GM18499 (cell line): ENCODE measurements around the gene PDHX.

Source experiments
- ATAC-seq: cut with Tn5 transposase; IDR thresholded peaks from one replicate; pipeline ENCODE4 v1.9.1; 2021; ENCODE audit warnings: moderate number of reproducible peaks; ENCODE audit not compliant: insufficient read depth, unreplicated experiment

The PDHX gene

DNA sequence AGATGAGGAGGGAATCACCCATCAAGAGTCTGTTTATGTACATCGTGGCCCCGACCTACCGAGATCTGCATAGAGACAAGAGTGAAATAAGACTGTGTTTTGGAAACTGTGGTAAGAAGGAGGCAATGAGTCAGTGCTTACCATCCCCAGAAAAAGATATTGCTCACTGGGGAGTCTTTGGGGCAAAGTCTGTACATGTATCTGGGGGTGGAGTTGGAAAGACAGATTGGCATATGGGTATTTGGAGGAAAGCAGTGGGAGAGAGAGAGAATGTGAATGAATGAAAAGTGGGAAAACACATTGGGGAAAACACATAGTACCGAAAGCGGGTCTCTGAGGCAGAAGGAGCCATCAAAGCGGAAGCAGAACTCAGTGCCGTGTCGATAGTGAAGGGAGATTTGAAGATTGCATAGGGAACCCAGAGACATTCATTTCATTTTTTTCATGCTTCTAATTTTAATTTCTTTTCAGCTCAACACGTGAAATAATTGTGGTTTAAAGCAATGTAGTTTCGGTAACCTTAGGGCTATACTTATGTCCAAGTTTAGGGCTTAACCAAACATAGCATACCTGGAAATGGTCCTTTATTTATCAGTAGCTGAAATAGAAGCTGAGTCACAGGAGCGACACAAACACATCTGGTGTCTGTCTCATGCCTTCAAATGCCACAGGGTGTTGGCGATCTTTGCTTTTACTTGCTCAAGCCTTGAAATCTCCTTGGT is 124.0 kb downstream of the PDHX start:
- ATAC-seq, result peak; percentile 41

DNA sequence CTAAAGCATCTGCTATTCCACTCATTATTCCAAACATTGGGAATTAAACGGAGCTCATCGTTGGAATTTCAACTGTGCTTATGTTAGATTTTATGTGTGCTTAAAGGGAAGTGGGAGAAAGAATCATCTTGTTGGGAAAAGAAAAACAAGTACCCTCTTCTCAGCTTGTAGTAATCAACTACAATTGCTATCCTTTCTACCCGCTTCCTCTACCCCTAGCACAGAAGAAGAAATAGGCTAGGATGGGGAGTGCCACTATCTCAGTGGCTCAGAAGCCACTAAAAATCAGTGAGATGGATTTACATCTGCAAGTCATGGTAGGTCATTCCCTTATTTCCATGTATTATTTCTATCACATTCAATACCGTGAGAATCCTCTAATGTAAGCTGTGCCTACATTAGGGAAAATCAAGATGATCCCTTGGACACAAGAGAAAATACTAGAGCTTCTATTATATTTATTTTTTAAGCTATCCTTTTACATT is 124.7 kb downstream of the PDHX start:
- ATAC-seq, result no peak

DNA sequence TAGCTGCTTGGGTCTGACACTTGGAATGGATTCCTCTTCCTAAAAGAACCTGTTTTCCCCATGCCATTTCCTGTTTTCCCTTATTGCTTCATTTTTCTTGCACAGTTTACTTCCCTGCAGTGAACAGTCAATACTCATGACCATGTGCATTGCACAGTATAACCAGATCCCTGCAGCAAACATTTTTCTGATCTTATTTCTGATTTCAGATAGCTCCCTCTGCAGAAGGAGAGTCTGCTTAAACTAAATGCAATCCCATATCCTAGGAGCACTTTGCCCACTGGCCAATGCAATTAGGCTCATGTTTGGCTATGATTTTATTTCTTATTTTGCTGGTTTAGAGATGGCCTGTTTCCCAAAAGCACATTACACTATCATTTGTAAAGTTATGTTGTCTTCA is 125.8 kb downstream of the PDHX start:
- no peak for ATAC-seq

DNA sequence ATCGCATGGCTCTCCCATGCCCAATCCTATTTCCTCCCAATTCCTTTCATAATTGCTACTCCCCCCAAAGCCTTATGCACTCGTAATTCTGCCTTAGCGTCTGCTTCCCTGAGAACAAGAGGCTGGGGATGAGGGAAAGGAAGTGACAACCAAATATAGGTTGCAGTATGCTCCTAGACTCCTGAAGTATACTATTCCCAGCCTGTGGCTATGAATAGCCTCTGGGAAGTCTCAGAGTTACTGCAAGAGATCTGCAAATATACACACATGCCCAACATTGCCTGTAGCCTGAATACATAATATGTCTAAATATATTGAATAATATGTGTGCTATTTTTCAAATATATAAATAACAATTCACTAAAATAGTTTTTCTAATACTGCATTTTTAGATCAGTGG is 126.5 kb downstream of the PDHX start:
- ATAC-seq, result no peak

DNA sequence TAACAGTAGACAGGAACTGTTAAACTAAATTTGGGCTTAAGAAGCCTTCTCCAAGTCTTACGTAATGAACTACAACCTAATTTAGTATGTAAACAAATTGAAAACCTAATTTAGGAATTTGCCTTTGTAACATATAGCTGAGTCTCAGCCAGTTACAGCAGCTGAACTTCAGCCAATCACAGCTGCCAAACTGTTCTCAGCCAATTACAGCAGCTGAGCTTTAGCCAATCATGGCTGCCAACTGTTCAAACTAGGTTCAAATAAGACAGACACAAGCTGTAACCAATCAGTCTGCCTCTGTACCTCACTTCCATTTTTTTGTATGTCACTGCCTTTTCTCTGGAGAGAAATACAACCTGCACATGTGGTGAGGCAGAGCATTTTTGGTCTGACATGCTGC is 127.5 kb downstream of the PDHX start:
- no peak for ATAC-seq

DNA sequence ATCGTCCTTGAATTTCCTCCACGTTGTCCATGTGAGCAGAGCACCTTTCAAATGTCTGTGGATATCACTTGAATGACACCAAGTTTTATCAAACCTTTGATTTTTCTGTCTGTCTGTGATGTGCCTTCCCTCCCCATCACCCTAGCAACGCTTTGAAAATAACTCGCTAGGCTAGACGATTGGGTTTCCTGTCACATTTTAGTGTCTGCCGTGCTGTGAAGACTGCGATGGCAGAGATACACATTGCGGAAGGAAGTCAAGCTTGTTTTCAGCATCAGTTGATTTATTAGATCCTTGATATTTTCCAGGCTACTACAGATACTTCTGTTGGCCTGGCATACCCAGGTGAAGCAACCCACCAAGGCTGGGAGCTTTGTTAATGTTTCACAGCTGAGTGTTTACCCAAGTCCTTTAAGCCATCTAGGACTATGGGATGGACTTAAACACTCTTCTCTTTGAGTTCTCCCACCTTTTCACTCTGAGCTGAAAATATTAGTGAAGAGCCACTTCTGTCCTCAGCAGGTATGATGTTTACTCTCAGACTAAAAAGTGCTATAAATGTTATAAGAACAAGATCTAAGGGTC is 128.9 kb downstream of the PDHX start:
- no peak for ATAC-seq
